Skeletal muscle tissue (tissue), 4 donors: Measurements from ENCODE around the gene SLC30A7. TPM values are rescaled to one million over a fixed set of nuclear protein-coding genes. Genes with fewer than 3 reads are reported as not detected.

Experiments
- H3K27ac ChIP-seq: one replicate; pipeline ENCODE4 v1.7.0; 2013; ENCODE audit warnings: mild to moderate bottlenecking, low read depth, low read length, inconsistent platforms
- H3K27me3 ChIP-seq, 3 donors: one replicate each; pipeline ENCODE4 v1.7.0; 2013; ENCODE audit warnings: low read length in 3 of 3; ENCODE audit not compliant: control insufficient read depth in 3 of 3, insufficient read depth in 3 of 3
- H3K36me3 ChIP-seq, 3 donors: one replicate each; pipeline ENCODE4 v1.7.0; 2013; ENCODE audit warnings: low read length in 3 of 3; ENCODE audit not compliant: control insufficient read depth in 3 of 3, insufficient read depth in 3 of 3
- H3K4me1 ChIP-seq, 3 donors: one replicate each; pipeline ENCODE4 v1.7.0; 2013; ENCODE audit warnings: low read length in 3 of 3, mild to moderate bottlenecking in 3 of 3; ENCODE audit not compliant: control insufficient read depth in 3 of 3, insufficient read depth in 3 of 3
- H3K4me3 ChIP-seq, 3 donors: one replicate each; pipeline ENCODE4 v1.7.0; 2013; ENCODE audit warnings: low read length in 3 of 3
- H3K9ac ChIP-seq, 3 donors: one replicate each; pipeline ENCODE4 v1.7.0; 2013; ENCODE audit warnings: low read length in 3 of 3, mild to moderate bottlenecking in 3 of 3, moderate library complexity in 2 of 3, low read depth in 1 of 3
- H3K9me3 ChIP-seq, 3 donors: one replicate each; pipeline ENCODE4 v1.7.0; 2013; ENCODE audit warnings: low read length in 3 of 3; ENCODE audit not compliant: control insufficient read depth in 3 of 3
- total RNA-seq: library from RNA; depleted of rRNA; stranded (reverse); fragments of >200 nt; gene quantifications from one replicate; pipeline ENCODE4 v1.2.3, GENCODE V29; 2014
- donor health status: Osteomylitis.

The SLC30A7 gene
- total RNA-seq, 1 donor from 2014 or later, result 13.0 TPM

- no peak overlapping the region for H3K27ac ChIP-seq
- no peak overlapping the region for H3K9ac ChIP-seq
- H3K4me1 ChIP-seq, result no peaks in the 10 kb centered on the region
- no peak overlapping the region for H3K4me3 ChIP-seq
- H3K27me3 ChIP-seq, result no peaks in the 10 kb centered on the region
- H3K9me3 ChIP-seq, result no peaks in the 10 kb centered on the region
- H3K36me3 ChIP-seq, result no peaks in the 10 kb centered on the region
These were observed 29.0 kb upstream of the SLC30A7 start for GRCh38 chr1:100866901-100867206.

- H3K9me3 ChIP-seq, result no peaks in the 10 kb centered on the region
- no peaks in the 10 kb centered on the region for H3K4me1 ChIP-seq
- H3K4me3 ChIP-seq, result no peak overlapping the region
- no peaks in the 10 kb centered on the region for H3K36me3 ChIP-seq
- H3K27me3 ChIP-seq, result no peaks in the 10 kb centered on the region
- no peak overlapping the region for H3K27ac ChIP-seq
- no peak overlapping the region for H3K9ac ChIP-seq
These were observed 27.4 kb upstream of the SLC30A7 start for GRCh38 chr1:100868364-100868995.

- Histone ChIP-seq H3K27ac (no peak overlapping the region), H3K4me3 (no peak overlapping the region), H3K9ac (no peak overlapping the region), H3K27me3 (no peaks in the 10 kb centered on the region), H3K36me3 (no peaks in the 10 kb centered on the region), H3K9me3 (no peaks in the 10 kb centered on the region), H3K4me1 (no peaks in the 10 kb centered on the region)
These were observed 25.9 kb upstream of the SLC30A7 start for GRCh38 chr1:100869996-100870395.

GRCh38 chr1:100874433-100874832 is 21.5 kb upstream of the SLC30A7 start:
- H3K9me3 ChIP-seq, result no peaks in the 10 kb centered on the region
- H3K4me1 ChIP-seq, result no peaks in the 10 kb centered on the region
- peaks cover 0 to 3% (median 0%) of the 10 kb centered on the region in 3 donors for H3K36me3 ChIP-seq
- H3K27me3 ChIP-seq, result no peaks in the 10 kb centered on the region
- no peak overlapping the region for H3K9ac ChIP-seq
- H3K27ac ChIP-seq, result no peak overlapping the region
- no peak overlapping the region for H3K4me3 ChIP-seq

GRCh38 chr1:100875228-100875627 is 20.7 kb upstream of the SLC30A7 start:
- H3K4me1 ChIP-seq, result no peaks in the 10 kb centered on the region
- H3K36me3 ChIP-seq, result peaks cover 0 to 3% (median 0%) of the 10 kb centered on the region in 3 donors
- no peaks in the 10 kb centered on the region for H3K9me3 ChIP-seq
- H3K9ac ChIP-seq, result no peak overlapping the region
- no peak overlapping the region for H3K27ac ChIP-seq
- H3K4me3 ChIP-seq, result no peak overlapping the region
- H3K27me3 ChIP-seq, result no peaks in the 10 kb centered on the region

- Histone ChIP-seq H3K27ac (no peak overlapping the region), H3K4me1 (no peaks in the 10 kb centered on the region), H3K9me3 (no peaks in the 10 kb centered on the region), H3K9ac (no peak overlapping the region), H3K36me3 (peaks cover 0 to 3% (median 0%) of the 10 kb centered on the region in 3 donors), H3K4me3 (no peak overlapping the region), H3K27me3 (no peaks in the 10 kb centered on the region)
These were observed 19.6 kb upstream of the SLC30A7 start for GRCh38 chr1:100876291-100876690.

GRCh38 chr1:100879422-100879821 is 16.5 kb upstream of the SLC30A7 start:
- H3K27me3 ChIP-seq, result no peaks in the 10 kb centered on the region

GRCh38 chr1:100881687-100882086 is 14.2 kb upstream of the SLC30A7 start:
- Histone ChIP-seq H3K27me3 (no peaks in the 10 kb centered on the region), H3K4me3 (no peak overlapping the region), H3K27ac (no peak overlapping the region), H3K4me1 (no peaks in the 10 kb centered on the region), H3K9me3 (no peaks in the 10 kb centered on the region), H3K9ac (no peak overlapping the region), H3K36me3 (peaks cover 0 to 3% (median 0%) of the 10 kb centered on the region in 3 donors)

More at GRCh38 chr1:100879422-100879821, 16.5 kb upstream of the SLC30A7 start:
- H3K27ac ChIP-seq, result no peak overlapping the region
- H3K4me1 ChIP-seq, result no peaks in the 10 kb centered on the region
- H3K9ac ChIP-seq, result no peak overlapping the region
- H3K36me3 ChIP-seq, result peaks cover 0 to 3% (median 0%) of the 10 kb centered on the region in 3 donors
- no peaks in the 10 kb centered on the region for H3K9me3 ChIP-seq
- H3K4me3 ChIP-seq, result no peak overlapping the region

GRCh38 chr1:100882698-100883097 is 13.2 kb upstream of the SLC30A7 start:
- no peak overlapping the region for H3K27ac ChIP-seq

GRCh38 chr1:100883963-100884362 is 11.9 kb upstream of the SLC30A7 start:
- Histone ChIP-seq H3K9ac (no peak overlapping the region), H3K4me1 (no peaks in the 10 kb centered on the region), H3K27ac (no peak overlapping the region), H3K27me3 (no peaks in the 10 kb centered on the region), H3K4me3 (no peak overlapping the region), H3K9me3 (no peaks in the 10 kb centered on the region), H3K36me3 (no peaks in the 10 kb centered on the region)

More at GRCh38 chr1:100882698-100883097, 13.2 kb upstream of the SLC30A7 start:
- H3K9me3 ChIP-seq, result no peaks in the 10 kb centered on the region
- no peaks in the 10 kb centered on the region for H3K27me3 ChIP-seq
- no peak overlapping the region for H3K9ac ChIP-seq
- peaks cover 0 to under 1% (median 0%) of the 10 kb centered on the region in 3 donors for H3K36me3 ChIP-seq
- H3K4me1 ChIP-seq, result no peaks in the 10 kb centered on the region
- no peak overlapping the region for H3K4me3 ChIP-seq
